Measurements from ENCODE around the gene SRP9.

DNA sequence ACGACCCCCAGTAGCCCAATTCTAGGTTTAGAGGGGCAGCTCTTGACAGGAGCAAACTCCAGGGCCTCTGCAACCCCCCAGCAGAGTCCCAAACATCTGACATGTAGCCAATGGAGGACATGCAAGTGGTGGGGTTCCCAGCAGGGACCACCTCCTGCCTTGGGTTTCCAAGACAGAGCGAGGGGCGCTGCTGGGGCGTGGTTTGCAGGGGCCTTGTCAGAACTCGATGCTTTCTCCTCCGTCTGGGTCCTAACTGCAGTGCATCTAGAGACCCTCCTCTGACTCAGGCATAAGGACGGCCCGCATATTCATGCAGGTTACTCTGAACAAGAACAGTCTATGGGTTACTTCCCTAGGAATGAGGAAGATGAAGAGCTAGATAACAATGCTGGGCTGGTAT, 49.5 kb downstream of the SRP9 start:
- TF ChIP-seq CTCF (optimal IDR thresholded peaks at IDR 0.05 in 1 of 3, IDR thresholded peaks at IDR 0.05 in 1 of 3, conservative IDR thresholded peaks at IDR 0.05 in 1 of 3; ENCODE audit: extremely low read depth in 1 of 3, insufficient read depth in 2 of 3, low read length in 3 of 3) (no peak), EZH2 (IDR thresholded peaks at IDR 0.05; ENCODE audit: low read length) (no peak)
